AG09319 (cell line): ENCODE measurements around the gene ITGA11.

ENCODE experiments used
- DNase-seq: peaks from one replicate; pipeline ENCODE4 v3.0.0-alpha.2; 2010; ENCODE audit warnings: low read depth; ENCODE audit errors: extremely low read depth
- TF ChIP-seq, protein P1 (sequence below): IDR thresholded peaks from 2 replicates; pipeline ENCODE4 v1.5.1; 2011; ENCODE audit warnings: low read depth, mild to moderate bottlenecking, inconsistent platforms, low read length, moderate library complexity

Gene ITGA11

DNA sequence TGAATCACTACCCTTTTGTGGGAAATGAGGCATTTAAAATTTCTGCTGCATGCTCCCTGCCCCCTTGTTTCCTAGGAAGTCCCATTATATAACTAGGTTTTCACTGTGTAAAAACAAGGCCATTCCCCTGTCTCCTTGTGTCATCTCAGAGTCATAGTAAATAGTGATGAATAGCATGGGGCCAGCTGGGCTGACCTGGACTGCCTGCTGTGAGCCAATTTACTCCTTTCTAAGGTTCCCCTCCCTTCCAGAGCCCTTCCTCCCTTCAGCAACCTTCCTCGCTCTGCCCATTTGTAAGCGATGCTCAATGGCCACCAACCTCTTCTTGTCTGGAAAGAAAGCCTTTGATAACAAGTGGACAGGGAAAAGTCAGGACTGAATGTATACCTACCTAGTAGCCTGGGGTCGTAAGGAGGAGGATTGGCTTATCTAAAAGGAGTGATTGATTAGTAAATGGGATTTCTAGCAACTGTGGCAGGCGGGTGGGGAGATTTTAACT, 11.7 kb downstream of the ITGA11 start:
- TF ChIP-seq, protein P1, sequence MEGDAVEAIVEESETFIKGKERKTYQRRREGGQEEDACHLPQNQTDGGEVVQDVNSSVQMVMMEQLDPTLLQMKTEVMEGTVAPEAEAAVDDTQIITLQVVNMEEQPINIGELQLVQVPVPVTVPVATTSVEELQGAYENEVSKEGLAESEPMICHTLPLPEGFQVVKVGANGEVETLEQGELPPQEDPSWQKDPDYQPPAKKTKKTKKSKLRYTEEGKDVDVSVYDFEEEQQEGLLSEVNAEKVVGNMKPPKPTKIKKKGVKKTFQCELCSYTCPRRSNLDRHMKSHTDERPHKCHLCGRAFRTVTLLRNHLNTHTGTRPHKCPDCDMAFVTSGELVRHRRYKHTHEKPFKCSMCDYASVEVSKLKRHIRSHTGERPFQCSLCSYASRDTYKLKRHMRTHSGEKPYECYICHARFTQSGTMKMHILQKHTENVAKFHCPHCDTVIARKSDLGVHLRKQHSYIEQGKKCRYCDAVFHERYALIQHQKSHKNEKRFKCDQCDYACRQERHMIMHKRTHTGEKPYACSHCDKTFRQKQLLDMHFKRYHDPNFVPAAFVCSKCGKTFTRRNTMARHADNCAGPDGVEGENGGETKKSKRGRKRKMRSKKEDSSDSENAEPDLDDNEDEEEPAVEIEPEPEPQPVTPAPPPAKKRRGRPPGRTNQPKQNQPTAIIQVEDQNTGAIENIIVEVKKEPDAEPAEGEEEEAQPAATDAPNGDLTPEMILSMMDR = no peak
- no peak for DNase-seq

- TF ChIP-seq, protein P1 = no peak
Observed at GRCh38 chr15:68419301-68420175, 12.4 kb downstream of the ITGA11 start.

GRCh38 chr15:68418611-68419161, 13.3 kb downstream of the ITGA11 start:
- TF ChIP-seq, protein P1 = no peak
- no peak for DNase-seq

More at GRCh38 chr15:68419301-68420175, 12.4 kb downstream of the ITGA11 start:
- no peak for DNase-seq

- TF ChIP-seq, protein P1 = no peak
- no peak for DNase-seq
Observed at GRCh38 chr15:68417897-68418296, 14.1 kb downstream of the ITGA11 start.

GRCh38 chr15:68417051-68417450, 14.9 kb downstream of the ITGA11 start:
- no peak for DNase-seq
- TF ChIP-seq, protein P1 = no peak

DNA sequence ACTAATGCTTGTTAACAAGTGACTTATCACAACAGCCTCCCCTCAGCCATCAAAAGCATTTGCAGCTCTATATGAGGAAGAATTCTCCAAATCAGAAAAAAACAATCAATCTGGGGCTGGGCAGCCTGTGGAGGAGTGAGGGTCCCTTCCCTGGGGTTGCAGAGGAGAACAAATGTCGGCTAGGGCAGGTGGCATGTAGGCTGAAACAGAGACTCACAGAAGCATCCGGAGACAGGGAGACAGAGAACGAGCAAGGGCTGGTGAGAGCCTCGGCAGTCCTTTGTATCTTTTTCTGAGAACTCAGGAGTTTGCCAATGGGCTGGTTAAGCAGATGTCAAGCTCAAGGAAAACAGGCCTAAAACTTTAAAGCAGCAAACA, 15.8 kb downstream of the ITGA11 start:
- TF ChIP-seq, protein P1 = no peak
- DNase-seq = no peak

GRCh38 chr15:68415501-68416157, 16.3 kb downstream of the ITGA11 start:
- TF ChIP-seq, protein P1 = no peak
- DNase-seq = no peak
